GM12878 (cell line): ENCODE data around the gene PLXNA2. TPM values are rescaled to one million over a fixed set of nuclear protein-coding genes. Genes with fewer than 3 reads are reported as not detected.

Experiments used
- ATAC-seq: fragments of 200-7000 bp; cut with Tn5 transposase; 3 replicates; pipeline ENCODE4 v1.9.1; 2020; ENCODE audit warnings: mild to moderate bottlenecking, moderate library complexity
- BruUV-seq: library from RNA; stranded (reverse); fragments of 400-500 nt; replicated peaks from 2 replicates; lab custom pipeline; 2021; lab: Mats Ljungman, UMichigan
- CTCF ChIA-PET: fragments of 300-600 bp; sonication (Branson Sonifier 250); formaldehyde crosslinking; extraction: SDS; loops from one replicate; lab custom pipeline; 2021; ENCODE audit warnings: inconsistent platforms; lab: Yijun Ruan, JAX
- POLR2A ChIA-PET: fragments of 350-600 bp; formaldehyde crosslinking; extraction: SDS; loops from one replicate; lab custom pipeline; 2021; ENCODE audit warnings: inconsistent platforms; lab: Charles Lee
- RAD21 ChIA-PET: fragments of 300-600 bp; sonication (Branson Sonifier 250); formaldehyde crosslinking; loops from one replicate; lab custom pipeline; 2023; ENCODE audit warnings: antibody characterized with exemption; ENCODE audit not compliant: unreplicated experiment; lab: Charles Lee
- SMC1A ChIA-PET: fragments of 300-600 bp; sonication (Branson Sonifier 250); formaldehyde crosslinking; loops from one replicate; lab custom pipeline; 2023; ENCODE audit not compliant: unreplicated experiment, uncharacterized antibody; lab: Charles Lee
- DNase-seq: peaks from one replicate; pipeline ENCODE4 v3.0.0-alpha.2; 2011; ENCODE audit warnings: low read depth, low spot score
- FAIRE-seq: peaks from 3 replicates; lab custom pipeline; 2011; peaks lifted over from hg19 to GRCh38; lab: Jason Lieb, UNC
- H2AFZ ChIP-seq: 2 replicates; pipeline ENCODE4 v1.6.0; 2011; ENCODE audit warnings: low read depth, low read length, control low read depth; ENCODE audit not compliant: control insufficient read depth
- H3K27ac ChIP-seq: 2 replicates; pipeline ENCODE4 v1.5.1; 2011; ENCODE audit warnings: control low read depth; ENCODE audit not compliant: control insufficient read depth, insufficient read depth
- H3K27me3 ChIP-seq, 2 experiments: replicated peaks in 1 of 2; 2 replicates each; pipeline versions ENCODE4 v1.6.0 to v1.6.1; 2011; ENCODE audit warnings: low read length in 1 of 2; ENCODE audit not compliant: control insufficient read depth in 2 of 2, insufficient read depth in 2 of 2
- H3K36me3 ChIP-seq, 2 experiments: 2 replicates each; pipeline ENCODE4 v1.5.1; 2011; ENCODE audit warnings: low read length in 1 of 2; ENCODE audit not compliant: control insufficient read depth in 2 of 2, insufficient read depth in 2 of 2
- H3K4me1 ChIP-seq: 2 replicates; pipeline ENCODE4 v1.6.1; 2011; ENCODE audit warnings: mild to moderate bottlenecking, low read length, moderate library complexity, mixed read lengths; ENCODE audit not compliant: control insufficient read depth, insufficient read depth
- H3K4me2 ChIP-seq: 2 replicates; pipeline ENCODE4 v1.6.0; 2011; ENCODE audit warnings: control low read depth; ENCODE audit not compliant: control insufficient read depth, insufficient read depth
- H3K4me3 ChIP-seq: fragments of 200-600 bp; sonication (generic); 2 replicates; pipeline ENCODE4 v1.5.1; 2016
- H3K79me2 ChIP-seq: 2 replicates; pipeline ENCODE4 v1.6.0; 2011; ENCODE audit warnings: low read length; ENCODE audit not compliant: control insufficient read depth, insufficient read depth
- H3K9ac ChIP-seq: 2 replicates; pipeline ENCODE4 v1.8.0; 2011; ENCODE audit warnings: low read length, control low read depth, mixed read lengths; ENCODE audit not compliant: control insufficient read depth, insufficient read depth
- H3K9me3 ChIP-seq: replicated peaks from 3 replicates; pipeline ENCODE4 v1.5.1; 2011; ENCODE audit warnings: mild to moderate bottlenecking, low read length; ENCODE audit not compliant: control insufficient read depth, insufficient read depth
- H4K20me1 ChIP-seq: 2 replicates; pipeline ENCODE4 v1.6.0; 2011; ENCODE audit not compliant: control insufficient read depth, insufficient read depth
- ATF7 ChIP-seq: fragments of 450-650 bp; IDR thresholded peaks from 2 replicates; pipeline ENCODE4 v1.6.1; 2016; ENCODE audit warnings: low read depth, mild to moderate bottlenecking
- CHD1 ChIP-seq: IDR thresholded peaks from 2 replicates; pipeline ENCODE4 v1.6.1; 2012; ENCODE audit warnings: low read depth, low read length, improper control_type of control experiment
- ETV6 ChIP-seq, 2 experiments: fragments of 450-650 bp in 1 of 2; IDR thresholded peaks in 1 of 2; conservative IDR thresholded peaks in 1 of 2; 2 replicates each; pipeline ENCODE4 v1.6.1; 2014; ENCODE audit warnings: antibody characterized with exemption in 1 of 2, borderline replicate concordance in 1 of 2, low read depth in 1 of 2, mild to moderate bottlenecking in 1 of 2, moderate library complexity in 1 of 2
- MYB ChIP-seq: fragments of 150-350 bp; IDR thresholded peaks from 2 replicates; pipeline ENCODE4 v1.6.1; 2014; ENCODE audit warnings: mild to moderate bottlenecking, low read depth, low read length, borderline replicate concordance
- NR2F1 ChIP-seq: fragments of 450-650 bp; conservative IDR thresholded peaks from 2 replicates; pipeline ENCODE4 v1.6.1; 2017; ENCODE audit warnings: mild to moderate bottlenecking
- WGBS: methylation state at CpG from one replicate; pipeline ENCODE4 v1.1.6; 2016; ENCODE audit warnings: low lambda C conversion rate; ENCODE audit not compliant: insufficient replicate concordance, insufficient coverage; ENCODE audit errors: missing lambda C conversion rate; 5-methylcytosine and 5-hydroxymethylcytosine counted together
- in situ Hi-C: fragments of 300-500 bp; cut with MboI; formaldehyde crosslinking; loops from 9 replicates; pipeline ENCODE4 v1.14.3; 2018; ENCODE audit warnings: mixed read lengths
- intact Hi-C: fragments of 100-400 bp; cut with micrococcal nuclease; formaldehyde crosslinking; loops from one replicate; pipeline ENCODE4 v1.14.2; 2022; ENCODE audit not compliant: unreplicated experiment
- polyA plus RNA-seq, 11 experiments: library from polyadenylated mRNA; depleted of rRNA in 4 of 11; unstranded in 6 of 11; stranded (reverse) in 5 of 11; fragments of >200 nt; fragmentation: Nextera tagmentation in 4 of 11; fragmentation: Illumina TruSeq in 1 of 11; extraction: Ambion mirVana in 4 of 11; extraction: Trizol in 1 of 11; gene quantifications; 1 replicate in 1 of 11; 2 replicates in 10 of 11; pipeline versions ENCODE4 v1.2.1 to v1.2.3, GENCODE V29; 2011 to 2016; ENCODE audit warnings: inconsistent platforms in 2 of 11, missing spikeins in 2 of 11, low read depth in 1 of 11
- total RNA-seq, 4 experiments: library from RNA; depleted of rRNA in 3 of 4; stranded (reverse); fragments of >200 nt in 3 of 4; fragmentation: Illumina TruSeq in 1 of 4; extraction: Trizol in 1 of 4; gene quantifications; 2 replicates each; pipeline versions ENCODE4 v1.2.1 to v1.2.3, GENCODE V29; 2013 to 2021

The PLXNA2 gene
- total and polyA plus RNA-seq, 10 of the 15 experiments (the other 5 are each of a cell fraction or from before 2014, with no cell fraction given) = under 0.01 to 0.08 (median 0.07) TPM; not detected in 4

DNA sequence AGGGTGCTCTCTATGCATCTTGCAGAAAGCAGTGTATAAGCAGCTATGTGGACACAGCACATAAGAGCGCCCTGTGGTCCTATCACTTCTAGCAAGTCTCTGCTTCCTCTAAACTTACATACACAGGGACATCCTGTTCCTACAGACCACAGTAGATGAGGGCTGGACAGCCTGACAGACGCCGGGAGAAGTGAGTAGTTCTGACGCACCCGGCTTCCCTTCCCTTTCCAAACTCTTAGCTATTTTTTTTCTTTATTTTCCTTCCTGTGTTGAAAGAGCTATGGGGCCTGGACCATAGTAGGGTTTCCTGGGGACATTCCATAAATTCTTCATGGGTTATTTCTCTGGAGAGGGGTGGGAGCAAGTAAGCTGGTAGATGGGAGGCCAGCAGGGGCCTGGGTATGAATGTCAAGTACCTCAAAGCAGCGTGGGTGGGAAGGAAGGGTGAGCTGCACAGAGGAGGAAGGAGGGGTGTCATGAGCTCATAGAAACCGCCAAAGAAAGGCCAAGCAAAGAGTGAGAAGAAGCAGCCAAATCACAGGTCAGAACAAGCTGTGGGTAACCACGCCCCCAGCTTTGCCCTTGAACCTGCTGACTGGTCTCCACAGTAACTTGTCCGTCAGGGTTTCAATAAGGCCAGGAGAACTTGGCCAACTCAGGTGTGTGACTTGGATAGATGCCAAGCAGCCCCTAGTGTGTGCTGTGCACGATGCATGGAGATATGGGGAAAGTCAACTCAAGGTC lies 36.6 kb downstream of the PLXNA2 start:
- H3K4me2 ChIP-seq = no peak overlapping the region
- no peak for ATAC-seq

DNA sequence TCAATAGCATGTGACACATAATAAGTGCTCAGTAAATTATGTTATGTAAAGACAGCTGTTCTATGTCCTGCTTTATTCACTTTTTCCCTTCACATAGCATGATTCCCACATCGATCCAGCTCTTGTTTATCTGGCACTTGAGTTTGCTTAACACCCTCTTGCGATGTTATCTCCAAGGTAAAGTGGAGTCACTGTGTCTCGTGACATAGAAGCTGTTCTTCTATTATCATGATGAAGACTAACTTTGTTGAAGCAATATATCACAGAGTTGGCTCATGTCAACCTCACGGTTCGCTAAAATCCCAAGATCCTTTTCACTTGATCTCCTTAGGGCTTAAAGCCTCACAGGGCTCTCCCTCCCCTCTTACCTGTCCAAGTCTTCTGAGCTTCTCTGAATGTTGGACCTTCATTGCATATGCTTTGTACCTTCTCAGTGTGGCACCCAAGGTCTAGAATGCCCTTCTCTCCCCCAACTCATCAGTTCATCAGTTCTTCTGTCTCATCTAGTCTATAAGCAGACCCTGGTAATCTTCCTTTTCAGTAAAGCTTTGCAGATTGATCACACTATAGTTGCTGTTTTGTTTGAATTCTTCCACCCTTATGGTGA lies 38.0 kb downstream of the PLXNA2 start:
- intact Hi-C loops = no loop called here
- FAIRE-seq = no peak

More for the DNA sequence above, 36.6 kb downstream of the PLXNA2 start:
- CTCF ChIA-PET = interaction anchor here (0.6 to 2.6 kb wide), 9 partner anchors 10 to 323 kb away, joined by 3 to 7 read pairs (median 4); no protein-coding TSS in a partner anchor
- TF ChIP-seq NR2F1 = no peak
- TF ChIP-seq ATF7 = peak; percentile 42; the same call in 1 of the 2 replicates
- Histone ChIP-seq H3K27ac (no peak overlapping the region), H3K27me3 (no peaks in the 10 kb centered on the region; a peak in 1 of 4 replicates), H3K9me3 (no peaks in the 10 kb centered on the region), H2AFZ (no peak overlapping the region), H3K4me3 (no peak overlapping the region), H3K4me1 (no peaks in the 10 kb centered on the region), H3K36me3 (no peaks in the 10 kb centered on the region), H3K9ac (no peak overlapping the region), H3K79me2 (no peaks in the 10 kb centered on the region), H4K20me1 (no peaks in the 10 kb centered on the region)
- DNase-seq = no peak
- no peak for FAIRE-seq
- intact Hi-C loops = no loop called here
- SMC1A ChIA-PET = interaction anchor here (0.7 to 3.2 kb wide), 11 partner anchors 10 to 185 kb away, joined by 3 to 19 read pairs (median 3); no protein-coding TSS in a partner anchor
- RAD21 ChIA-PET = interaction anchor here (0.9 to 1.3 kb wide), 5 partner anchors 18 to 37 kb away, joined by 3 to 8 read pairs (median 5); no protein-coding TSS in a partner anchor
- POLR2A ChIA-PET = no interaction called here
- BruUV-seq = no TSS peak
- in situ Hi-C loops = no loop called here
- WGBS = 53% methylated on average over 10 of the region's 10 CpGs

More for the DNA sequence above, 38.0 kb downstream of the PLXNA2 start:
- ChIA-PET CTCF (interaction anchor here (0.7 to 4.6 kb wide), 11 partner anchors 8 to 322 kb away, joined by 3 to 37 read pairs (median 6); no protein-coding TSS in a partner anchor), SMC1A (interaction anchor here (1.1 to 3.2 kb wide), 7 partner anchors 18 to 93 kb away, joined by 3 to 19 read pairs (median 4); no protein-coding TSS in a partner anchor), RAD21 (interaction anchor here (0.7 to 2.7 kb wide), 7 partner anchors 18 to 185 kb away, joined by 3 to 15 read pairs (median 4); no protein-coding TSS in a partner anchor), POLR2A (interaction anchor here (0.6 to 1.2 kb wide), 3 partner anchors 11 to 22 kb away, joined by 5 to 9 read pairs (median 5); no protein-coding TSS in a partner anchor)
- Histone ChIP-seq H3K79me2 (no peaks in the 10 kb centered on the region), H3K4me2 (no peak overlapping the region), H3K27ac (no peak overlapping the region), H3K36me3 (no peaks in the 10 kb centered on the region), H3K9ac (no peak overlapping the region), H2AFZ (no peak overlapping the region), H3K27me3 (no peaks in the 10 kb centered on the region; a peak in 1 of 4 replicates), H3K4me1 (no peaks in the 10 kb centered on the region), H3K9me3 (no peaks in the 10 kb centered on the region), H4K20me1 (no peaks in the 10 kb centered on the region), H3K4me3 (no peak overlapping the region)
- ATAC-seq (no peak), DNase-seq (no peak)
- TF ChIP-seq MYB (no peak), CHD1 (no peak), ETV6 (conservative IDR thresholded peaks at IDR 0.05 in 1 of 2, IDR thresholded peaks at IDR 0.05 in 1 of 2; ENCODE audit: borderline replicate concordance in 1 of 2, low read depth in 1 of 2) (no peak)
- 61% methylated on average over 5 of the region's 5 CpGs for WGBS
- no TSS peak for BruUV-seq
- in situ Hi-C loops = no loop called here
